ENCODE results near the gene DHX30.
"Not testable (repeated sequence)": the region's sequence is repeated elsewhere in the genome, so short reads cannot be mapped to it uniquely, and the experiment has no call there.

DHX30 gene

GRCh38 chr3:47804577-47804976 is 1.6 kb downstream of the DHX30 start:
- no peak for DNase-seq

GRCh38 chr3:47813551-47814177 is 10.7 kb downstream of the DHX30 start:
- no peak for DNase-seq

DNA sequence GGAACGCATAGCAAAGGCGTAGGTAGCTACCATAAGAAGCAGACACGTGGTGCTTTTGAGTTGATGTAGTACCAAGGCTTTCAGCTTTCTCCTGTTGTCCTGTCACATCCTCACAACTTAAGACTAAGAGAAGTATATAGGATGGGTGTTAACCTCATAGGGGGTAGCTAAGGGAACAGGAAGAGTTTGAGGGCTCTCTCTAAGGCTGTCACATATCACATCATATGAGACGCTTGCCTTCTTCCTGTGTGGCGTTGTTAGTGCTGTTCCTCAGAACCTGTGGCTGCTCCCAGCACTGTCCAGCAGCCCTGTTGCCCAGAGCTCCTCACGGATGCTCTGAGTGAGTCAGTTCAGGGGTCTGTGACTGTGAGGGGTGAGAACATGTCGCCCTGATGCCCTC is 14.7 kb downstream of the DHX30 start:
- no peak for DNase-seq

DNA sequence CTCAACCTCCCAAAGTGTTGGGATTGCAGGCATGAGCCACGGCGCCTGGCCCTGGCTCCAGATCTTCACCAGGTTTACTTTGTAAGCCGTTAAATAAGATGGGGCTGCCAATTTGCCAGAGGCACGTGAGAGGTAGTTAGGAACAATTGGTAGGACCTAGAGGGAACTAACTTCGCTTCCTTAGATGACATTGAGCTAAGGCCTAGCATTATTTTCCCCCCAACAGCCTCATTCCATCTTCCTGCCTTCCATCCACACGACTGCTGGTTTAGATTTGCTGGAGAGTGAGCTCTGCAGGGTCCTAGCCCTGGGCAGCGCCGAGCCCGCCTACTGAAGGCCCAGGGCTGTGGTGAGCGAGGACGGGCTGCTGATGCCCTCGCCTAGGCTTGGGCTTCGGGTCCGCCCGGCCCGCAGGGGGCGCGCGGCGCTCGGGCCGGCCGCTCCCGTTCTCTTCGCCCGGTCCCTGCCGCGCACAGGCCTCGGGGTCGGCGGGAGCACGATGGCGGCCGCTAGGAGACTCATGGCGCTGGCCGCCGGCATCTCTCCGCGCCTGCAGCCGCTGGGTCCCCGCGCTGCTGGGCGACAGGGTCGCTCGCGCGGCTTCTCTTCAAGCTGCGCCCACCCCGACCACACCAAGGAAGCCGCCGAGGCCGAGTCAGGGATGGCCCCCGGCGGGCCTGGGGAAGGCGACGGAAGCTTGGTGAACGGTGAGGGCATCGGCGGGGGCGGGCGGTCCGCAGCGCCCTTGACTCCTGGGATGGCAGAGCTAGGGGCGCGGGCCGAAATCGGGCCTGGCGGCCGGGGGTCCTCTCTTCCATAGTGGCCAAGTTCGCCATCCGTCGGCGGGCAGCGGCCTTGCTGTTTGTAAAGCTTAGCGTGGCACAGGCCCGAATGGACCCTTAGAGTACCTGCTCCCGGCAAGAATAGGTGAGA is 21.9 kb downstream of the DHX30 start:
- peak; percentile 78 for DNase-seq

GRCh38 chr3:47825590-47825989 is 22.7 kb downstream of the DHX30 start:
- no peak for DNase-seq

- not testable (repeated sequence) for DNase-seq
Observed at GRCh38 chr3:47829482-47829881, 26.5 kb downstream of the DHX30 start.

DNA sequence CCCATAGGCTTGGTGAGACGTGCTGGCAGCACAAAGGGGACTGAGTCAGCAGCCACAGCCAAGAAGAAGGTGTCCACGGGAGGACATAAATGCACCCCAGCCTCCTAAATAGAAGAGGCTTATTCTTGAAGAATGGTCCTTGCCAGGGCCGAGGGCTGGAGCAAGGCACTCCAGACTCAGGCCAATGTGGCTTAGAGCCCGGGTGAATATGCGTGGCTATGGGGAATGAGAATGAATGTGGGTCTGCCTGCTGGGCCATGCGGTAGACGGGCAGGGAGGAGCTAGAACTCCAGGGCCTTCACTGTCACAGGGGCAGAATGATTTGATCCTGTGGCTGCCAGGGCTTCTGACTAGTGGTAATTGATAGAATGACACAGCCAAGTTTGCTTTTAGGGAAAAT is 34.0 kb downstream of the DHX30 start:
- no peak for DNase-seq

DNA sequence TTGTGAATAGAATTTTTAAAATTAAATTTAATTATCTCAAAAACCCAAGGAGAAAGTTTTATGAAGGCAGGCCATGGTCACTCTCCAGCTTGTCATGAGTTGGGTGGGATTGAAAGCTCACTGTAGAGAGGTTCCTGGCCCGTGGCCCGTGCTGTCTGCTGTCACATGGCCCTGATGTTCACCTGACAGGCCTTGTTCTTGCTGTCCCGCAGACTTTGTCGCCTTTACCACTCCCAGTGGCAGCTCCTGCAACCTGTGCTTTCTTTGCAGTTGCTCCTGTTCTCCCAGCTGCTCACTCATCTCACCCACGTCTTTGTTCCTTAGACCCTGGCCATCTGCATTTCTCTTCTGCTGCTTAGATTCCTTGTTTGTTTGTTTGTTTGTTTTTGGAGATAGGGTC is 35.6 kb downstream of the DHX30 start:
- no peak for DNase-seq

DNA sequence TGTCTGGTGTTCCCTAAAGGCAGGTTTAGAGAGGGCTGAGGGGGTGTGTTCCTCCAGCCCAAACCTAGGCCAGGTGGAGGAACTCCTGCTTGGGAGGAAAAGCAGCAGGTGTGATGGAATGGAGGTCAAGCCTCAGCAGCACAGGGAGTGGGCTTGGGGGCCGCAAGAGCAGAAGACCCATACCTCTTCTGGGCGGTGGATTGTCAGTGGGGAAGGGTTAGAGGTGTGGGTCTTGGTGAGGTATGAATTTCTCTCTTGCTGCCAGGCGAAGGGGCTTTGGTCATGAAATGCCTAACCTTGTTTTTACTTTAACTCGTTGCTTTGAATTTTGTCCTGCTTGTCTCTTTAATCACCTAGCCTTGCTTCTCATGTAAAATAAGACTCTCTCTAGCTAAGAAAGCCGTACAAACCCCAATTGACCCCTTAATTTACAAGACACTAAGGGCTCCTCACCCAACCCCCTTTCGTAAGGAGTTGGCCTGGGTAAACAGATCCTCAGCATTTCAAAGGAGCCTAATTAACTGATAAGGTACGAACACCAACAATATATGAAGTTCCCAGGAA is 38.9 kb downstream of the DHX30 start:
- no peak for DNase-seq

DNA sequence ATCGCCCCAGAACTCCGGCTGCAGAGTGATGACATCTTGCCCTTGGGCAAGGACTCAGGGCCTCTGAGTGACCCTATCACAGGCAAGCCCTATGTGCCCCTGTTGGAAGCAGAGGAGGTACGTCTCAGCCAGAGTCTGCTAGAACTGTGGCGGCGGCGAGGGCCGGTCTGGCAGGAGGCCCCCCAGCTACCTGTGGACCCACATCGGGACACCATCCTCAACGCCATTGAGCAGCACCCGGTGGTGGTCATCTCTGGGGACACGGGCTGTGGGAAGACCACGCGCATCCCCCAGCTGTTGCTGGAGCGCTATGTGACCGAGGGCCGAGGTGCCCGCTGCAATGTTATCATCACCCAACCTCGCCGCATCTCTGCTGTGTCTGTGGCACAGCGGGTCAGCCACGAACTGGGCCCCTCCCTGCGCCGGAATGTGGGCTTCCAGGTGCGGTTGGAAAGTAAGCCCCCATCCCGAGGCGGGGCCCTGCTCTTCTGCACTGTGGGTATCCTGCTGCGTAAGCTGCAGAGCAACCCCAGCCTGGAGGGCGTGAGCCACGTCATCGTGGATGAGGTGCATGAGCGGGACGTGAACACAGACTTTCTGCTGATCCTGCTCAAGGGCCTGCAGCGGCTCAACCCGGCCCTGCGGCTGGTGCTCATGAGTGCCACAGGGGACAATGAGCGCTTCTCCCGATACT is 43.4 kb downstream of the DHX30 start:
- no peak for DNase-seq

- DNase-seq, result no peak
Observed at GRCh38 chr3:47846880-47847248, 43.9 kb downstream of the DHX30 start.

DNA sequence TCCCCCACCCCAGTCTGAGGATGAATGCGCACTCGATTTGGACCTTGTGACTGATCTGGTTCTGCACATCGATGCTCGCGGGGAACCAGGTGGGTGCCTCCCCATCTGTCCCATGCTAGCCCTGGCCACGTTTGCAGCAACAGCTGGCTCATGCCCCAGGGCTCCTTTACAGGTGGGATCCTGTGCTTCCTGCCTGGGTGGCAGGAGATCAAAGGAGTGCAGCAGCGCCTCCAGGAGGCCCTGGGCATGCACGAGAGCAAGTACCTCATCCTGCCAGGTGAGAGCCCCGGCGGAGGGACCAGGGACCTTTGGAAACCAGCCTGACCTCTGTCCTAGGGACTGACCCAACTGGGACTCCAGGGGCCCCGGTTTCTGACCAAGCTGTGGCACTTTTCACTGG is 44.3 kb downstream of the DHX30 start:
- DNase-seq, result no peak

- no peak for DNase-seq
Observed at GRCh38 chr3:47847801-47848518, 45.0 kb downstream of the DHX30 start.

GRCh38 chr3:47848599-47849117 is 45.7 kb downstream of the DHX30 start:
- no peak for DNase-seq

GRCh38 chr3:47849186-47849698 is 46.3 kb downstream of the DHX30 start:
- no peak for DNase-seq

DNA sequence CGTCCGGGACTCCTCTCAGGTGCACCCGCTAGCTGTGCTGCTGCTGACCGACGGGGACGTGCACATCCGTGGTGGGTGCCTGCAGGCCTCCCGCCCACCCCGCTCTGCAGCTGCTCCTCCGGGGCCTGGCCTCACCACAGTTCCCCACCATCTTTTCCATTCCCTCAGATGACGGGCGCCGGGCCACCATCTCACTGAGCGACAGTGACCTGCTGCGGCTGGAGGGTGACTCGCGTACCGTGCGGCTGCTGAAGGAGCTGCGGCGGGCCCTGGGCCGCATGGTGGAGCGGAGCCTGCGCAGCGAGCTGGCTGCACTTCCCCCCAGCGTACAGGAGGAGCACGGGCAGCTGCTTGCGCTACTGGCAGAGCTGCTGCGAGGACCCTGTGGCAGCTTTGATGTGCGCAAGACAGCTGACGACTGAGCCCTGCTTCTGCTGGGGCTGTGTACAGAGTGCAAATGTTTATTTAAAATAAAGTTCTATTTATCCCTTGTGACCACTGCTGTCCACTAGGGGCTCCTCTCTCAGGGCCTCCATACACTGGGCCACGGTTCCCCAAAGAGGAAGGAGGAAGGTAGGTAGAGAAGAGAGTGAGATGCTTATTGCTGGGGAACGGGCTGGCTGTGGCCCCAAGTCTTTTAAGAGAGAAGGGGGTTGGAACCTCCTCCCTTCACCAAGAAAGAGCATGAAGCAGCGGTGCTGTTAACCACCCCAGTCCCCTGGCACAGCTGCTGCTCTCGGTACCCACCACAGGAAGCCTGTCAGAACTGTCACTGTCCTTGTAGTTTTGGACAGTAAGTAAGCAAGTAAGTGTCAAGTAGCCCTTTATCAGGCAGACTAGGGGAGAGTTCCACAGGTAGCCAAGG is 47.0 kb downstream of the DHX30 start:
- no peak for DNase-seq

DNA sequence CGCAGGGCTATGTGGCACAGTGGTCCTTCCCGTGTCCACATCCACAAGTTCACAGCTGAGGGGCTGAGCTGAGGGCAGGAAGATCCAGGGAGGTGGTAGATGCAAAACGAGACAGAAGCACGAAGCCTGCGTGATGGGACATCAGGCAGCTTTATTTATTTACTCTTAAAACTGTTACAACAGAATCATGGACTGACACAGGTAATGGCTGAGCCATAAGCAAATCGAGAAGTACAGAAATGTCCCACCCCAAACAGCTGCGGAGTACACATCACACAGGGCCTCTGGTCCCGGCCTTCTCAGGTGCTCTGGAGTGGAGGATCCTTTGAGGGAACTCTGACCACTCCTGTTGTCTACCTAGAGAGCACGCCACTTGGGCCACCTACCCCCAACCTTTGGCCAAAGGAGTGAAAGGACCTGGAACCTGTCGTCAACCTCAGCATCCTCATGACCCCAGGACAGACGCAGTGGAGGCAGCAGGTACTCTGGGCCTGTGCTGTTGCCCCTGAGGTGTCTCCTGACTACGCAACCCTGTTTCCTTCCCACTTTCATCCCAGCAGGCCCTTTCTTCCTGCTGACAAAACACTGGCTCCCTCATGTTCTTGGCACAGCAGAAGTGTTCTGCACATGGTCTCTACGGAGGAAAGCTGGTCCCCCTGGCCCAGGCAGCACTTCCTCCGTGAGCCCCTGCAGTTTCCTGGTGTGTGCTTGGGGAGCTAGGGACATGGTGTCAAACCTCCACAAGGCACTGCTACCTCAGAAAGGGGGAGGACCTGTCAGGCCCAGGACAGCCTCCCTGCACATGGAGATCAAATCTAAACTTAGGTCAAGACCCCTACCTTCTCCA is 47.8 kb downstream of the DHX30 start:
- DNase-seq, result no peak

- no peak for DNase-seq
Observed at GRCh38 chr3:47851888-47852603, 49.1 kb downstream of the DHX30 start.

Data from activated CD8-positive, alpha-beta memory T cell treated with anti-CD3 and anti-CD28 coated beads, Interleukin-2, amount 50 U/mL, for 4 hours (primary cell).